ENCODE results near the gene ADGRA1.

DNA sequence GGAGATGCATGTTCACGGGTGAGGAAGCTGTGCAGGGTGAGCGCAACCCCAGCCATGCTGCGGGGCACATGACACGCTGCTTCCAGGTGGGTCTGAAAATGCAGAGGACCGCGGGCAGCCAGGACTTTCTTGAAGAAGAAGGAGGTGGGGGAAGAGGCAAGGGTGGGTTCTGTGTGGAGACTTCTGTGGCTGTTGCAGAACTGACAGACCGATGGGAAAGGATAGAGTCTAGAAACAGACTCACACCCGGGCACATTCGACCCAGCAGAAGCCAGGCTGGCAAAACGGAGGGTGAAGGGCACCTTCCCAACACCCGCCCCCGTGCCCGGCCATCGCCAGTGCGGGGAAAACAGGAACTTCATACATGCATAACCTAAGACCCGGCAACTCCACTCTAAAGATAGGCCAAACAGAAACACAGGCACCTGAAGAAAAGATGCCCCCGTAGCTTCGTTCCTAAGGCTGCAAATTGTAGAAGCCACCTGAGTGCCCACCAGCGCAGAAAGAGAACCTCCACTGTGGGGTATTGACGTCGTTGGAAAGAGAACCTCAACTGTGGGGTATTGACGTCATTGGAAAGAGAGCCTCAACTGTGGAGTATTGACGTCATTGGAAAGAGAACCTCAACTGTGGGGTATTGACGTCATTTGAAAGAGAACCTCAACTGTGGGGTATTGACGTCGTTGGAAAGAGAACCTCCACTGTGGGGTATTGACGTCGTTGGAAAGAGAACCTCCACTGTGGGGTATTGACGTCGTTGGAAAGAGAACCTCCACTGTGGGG lies 67.5 kb downstream of the ADGRA1 start:
- TF ChIP-seq, protein P1, sequence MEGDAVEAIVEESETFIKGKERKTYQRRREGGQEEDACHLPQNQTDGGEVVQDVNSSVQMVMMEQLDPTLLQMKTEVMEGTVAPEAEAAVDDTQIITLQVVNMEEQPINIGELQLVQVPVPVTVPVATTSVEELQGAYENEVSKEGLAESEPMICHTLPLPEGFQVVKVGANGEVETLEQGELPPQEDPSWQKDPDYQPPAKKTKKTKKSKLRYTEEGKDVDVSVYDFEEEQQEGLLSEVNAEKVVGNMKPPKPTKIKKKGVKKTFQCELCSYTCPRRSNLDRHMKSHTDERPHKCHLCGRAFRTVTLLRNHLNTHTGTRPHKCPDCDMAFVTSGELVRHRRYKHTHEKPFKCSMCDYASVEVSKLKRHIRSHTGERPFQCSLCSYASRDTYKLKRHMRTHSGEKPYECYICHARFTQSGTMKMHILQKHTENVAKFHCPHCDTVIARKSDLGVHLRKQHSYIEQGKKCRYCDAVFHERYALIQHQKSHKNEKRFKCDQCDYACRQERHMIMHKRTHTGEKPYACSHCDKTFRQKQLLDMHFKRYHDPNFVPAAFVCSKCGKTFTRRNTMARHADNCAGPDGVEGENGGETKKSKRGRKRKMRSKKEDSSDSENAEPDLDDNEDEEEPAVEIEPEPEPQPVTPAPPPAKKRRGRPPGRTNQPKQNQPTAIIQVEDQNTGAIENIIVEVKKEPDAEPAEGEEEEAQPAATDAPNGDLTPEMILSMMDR (IDR thresholded peaks at IDR 0.05) = no peak
- no peak for TF ChIP-seq EP300 (IDR thresholded peaks at IDR 0.05)
- no peak for TF ChIP-seq POLR2A (IDR thresholded peaks at IDR 0.05)
